ENCODE data around the gene KRT2.

The KRT2 gene

GRCh38 chr12:52655720-52656124, 3.7 kb upstream of the KRT2 start:
- H3K4me3 ChIP-seq (ENCODE audit: low read length) = no peak overlapping the region
- no peak for DNase-seq (ENCODE audit: low read depth)
- no peak for TF ChIP-seq CTCF (conservative IDR thresholded peaks at IDR 0.05; ENCODE audit: low read depth, low read length)

- no peak for TF ChIP-seq CTCF (conservative IDR thresholded peaks at IDR 0.05; ENCODE audit: low read depth, low read length)
- no peak overlapping the region for H3K4me3 ChIP-seq (ENCODE audit: low read length)
- DNase-seq (ENCODE audit: low read depth) = no peak
These were observed 3.2 kb upstream of the KRT2 start for GRCh38 chr12:52655251-52655650.

GRCh38 chr12:52650520-52651081, 1.4 kb downstream of the KRT2 start:
- no peak for TF ChIP-seq CTCF (conservative IDR thresholded peaks at IDR 0.05; ENCODE audit: low read depth, low read length)
- H3K4me3 ChIP-seq (ENCODE audit: low read length) = no peak overlapping the region
- no peak for DNase-seq (ENCODE audit: low read depth)

- no peak overlapping the region for H3K4me3 ChIP-seq (ENCODE audit: low read length)
- no peak for DNase-seq (ENCODE audit: low read depth)
- no peak for TF ChIP-seq CTCF (conservative IDR thresholded peaks at IDR 0.05; ENCODE audit: low read depth, low read length)
These were observed 2.9 kb downstream of the KRT2 start for GRCh38 chr12:52649066-52649465.

GRCh38 chr12:52648012-52648550, 3.9 kb downstream of the KRT2 start:
- no peak for DNase-seq (ENCODE audit: low read depth)
- no peak for TF ChIP-seq CTCF (conservative IDR thresholded peaks at IDR 0.05; ENCODE audit: low read depth, low read length)
- no peak overlapping the region for H3K4me3 ChIP-seq (ENCODE audit: low read length)

GRCh38 chr12:52647601-52648000, 4.4 kb downstream of the KRT2 start:
- no peak overlapping the region for H3K4me3 ChIP-seq (ENCODE audit: low read length)
- no peak for DNase-seq (ENCODE audit: low read depth)
- no peak for TF ChIP-seq CTCF (conservative IDR thresholded peaks at IDR 0.05; ENCODE audit: low read depth, low read length)

- no peak overlapping the region for H3K4me3 ChIP-seq (ENCODE audit: low read length)
- TF ChIP-seq CTCF (conservative IDR thresholded peaks at IDR 0.05; ENCODE audit: low read depth, low read length) = no peak
- DNase-seq (ENCODE audit: low read depth) = no peak
These were observed 5.4 kb downstream of the KRT2 start for GRCh38 chr12:52646613-52647012.

All from retinal pigment epithelial cell (primary cell).